ENCODE data around the gene KIDINS220.
A peak's percentile ranks its signal among the peaks of the same experiment; 100 is the strongest.

Gene KIDINS220

DNA sequence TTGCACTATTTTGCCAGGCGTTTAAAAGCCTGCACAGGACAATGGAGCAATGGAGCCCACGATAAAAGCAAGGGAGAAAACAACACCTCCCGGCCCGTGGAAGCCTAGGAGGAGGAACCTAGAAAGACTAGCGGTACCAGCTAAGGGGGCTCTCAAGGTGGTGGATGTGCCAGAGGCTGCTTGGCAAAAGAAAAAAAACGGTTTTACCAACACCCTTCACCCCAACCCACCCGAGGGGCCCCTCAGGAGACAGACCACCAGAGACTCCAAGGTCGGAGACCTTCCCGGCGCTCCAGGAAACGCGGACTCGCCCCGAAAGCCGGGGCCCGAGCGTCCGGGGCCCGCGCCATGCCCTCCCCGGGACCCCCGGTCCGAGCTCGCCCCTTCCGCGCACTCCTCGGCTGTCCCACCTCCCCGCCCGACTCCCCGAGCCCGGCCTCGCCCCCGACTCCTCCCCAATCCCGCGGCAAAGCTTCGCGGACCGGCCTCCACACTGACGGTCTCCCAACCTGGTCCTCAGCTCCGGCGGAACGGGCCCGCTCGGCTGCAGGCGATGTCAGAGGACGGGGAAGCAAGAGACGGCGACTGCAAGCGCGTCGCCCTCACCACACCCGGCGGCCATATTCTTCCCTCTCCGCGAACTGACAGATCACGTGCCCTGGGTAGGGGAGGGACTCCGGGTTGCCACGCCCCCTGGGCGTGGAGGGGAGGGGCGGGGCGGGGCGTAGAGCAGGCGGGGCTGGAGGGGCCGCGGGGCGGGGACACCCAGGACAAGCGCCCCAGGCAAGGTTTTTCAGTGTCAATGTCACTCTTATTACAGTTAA lies at the start of gene KIDINS220:
KIDINS220 (minus strand) TSS at position 643 of the 824 bp plus-strand sequence. CDS start 10,520 bp downstream, outside the sequence.
- FAIRE-seq = no peak

DNA sequence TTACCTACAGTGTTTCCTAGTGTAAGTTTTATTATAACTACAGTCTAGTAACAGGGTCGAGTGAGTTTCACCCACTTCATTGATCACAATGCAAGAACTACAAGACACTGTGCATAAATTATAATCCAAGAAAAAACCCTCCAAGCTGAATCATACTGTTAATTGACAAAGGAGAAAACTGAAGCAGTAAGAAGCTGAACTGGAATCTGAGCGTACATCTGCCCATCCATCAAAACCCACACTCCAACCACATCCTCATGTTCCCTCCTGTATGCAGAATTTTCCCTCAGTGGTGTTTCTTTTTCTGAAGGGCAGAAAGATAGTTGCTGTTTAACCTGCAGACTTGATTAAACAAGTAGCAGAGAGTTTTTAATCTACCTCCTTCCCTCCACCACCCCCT lies 49.5 kb upstream of the KIDINS220 start:
- FAIRE-seq = no peak

DNA sequence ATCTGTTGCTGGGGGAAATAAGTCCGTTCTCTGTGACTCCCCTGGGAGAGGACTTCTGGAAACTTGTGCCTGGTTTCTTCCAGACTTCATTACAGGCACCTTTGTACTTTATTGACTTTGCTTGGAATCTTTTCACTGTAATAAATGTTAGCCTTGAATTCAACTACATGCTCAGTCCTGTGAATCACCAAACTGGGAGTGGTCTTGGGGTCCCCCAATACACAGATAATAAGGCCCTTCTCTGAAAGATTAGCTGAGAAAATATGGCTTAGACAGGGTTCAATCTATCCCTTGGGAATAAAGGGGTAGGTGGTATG lies 48.7 kb upstream of the KIDINS220 start:
- no peak for FAIRE-seq

DNA sequence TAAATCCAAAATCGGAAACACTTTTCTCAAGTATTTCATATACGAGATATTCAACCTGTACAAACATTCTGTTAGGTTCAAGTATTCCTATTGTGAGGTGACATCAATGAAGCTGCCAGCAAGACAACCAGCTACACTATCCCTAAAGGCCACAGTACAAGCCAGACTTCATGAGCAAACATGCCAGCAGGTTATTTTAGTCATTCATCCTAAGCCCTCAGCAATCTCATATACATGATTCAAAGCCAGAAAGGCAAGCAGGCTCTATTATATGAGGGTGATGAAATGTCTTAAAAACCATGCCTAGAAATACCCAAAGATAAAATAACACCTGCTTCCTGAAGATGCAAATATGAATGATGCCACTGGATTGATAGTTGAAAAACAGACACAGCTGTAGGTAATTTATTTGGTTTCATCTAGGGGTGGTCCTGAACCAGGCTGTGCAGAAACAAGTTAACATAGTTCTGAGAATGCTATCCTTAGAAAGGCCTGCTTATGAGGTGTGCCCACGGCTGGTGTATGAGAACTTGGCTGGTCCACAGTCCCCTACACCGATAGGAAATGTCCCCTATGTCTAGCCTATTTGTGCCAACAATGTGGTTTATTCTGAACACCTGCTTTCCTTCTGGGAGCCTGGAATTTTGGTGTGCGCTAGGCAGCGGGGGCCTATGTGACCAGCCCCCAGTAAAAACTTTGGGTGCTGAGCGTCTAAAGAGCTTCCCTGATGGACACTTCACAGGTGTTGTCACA lies 48.2 kb upstream of the KIDINS220 start:
- no peak for FAIRE-seq

DNA sequence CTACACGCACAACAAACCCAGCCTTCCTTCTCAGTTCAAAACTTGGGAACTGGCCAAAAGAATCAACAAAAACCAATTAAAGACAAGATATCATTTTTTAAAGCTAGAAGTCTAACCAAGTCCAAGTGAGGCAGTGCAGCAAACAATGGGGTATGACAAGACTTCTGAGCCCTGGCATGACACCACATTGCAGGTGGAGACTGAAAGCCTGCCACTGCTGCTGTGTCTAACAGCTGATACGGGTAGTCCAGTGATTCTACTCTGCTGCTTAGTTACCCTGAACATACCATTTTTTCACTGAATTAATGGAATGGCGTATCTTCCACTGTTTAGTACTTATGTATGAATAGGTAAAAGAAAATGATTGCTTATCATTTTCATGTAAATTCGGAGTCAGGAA lies 47.4 kb upstream of the KIDINS220 start:
- no peak for FAIRE-seq

DNA sequence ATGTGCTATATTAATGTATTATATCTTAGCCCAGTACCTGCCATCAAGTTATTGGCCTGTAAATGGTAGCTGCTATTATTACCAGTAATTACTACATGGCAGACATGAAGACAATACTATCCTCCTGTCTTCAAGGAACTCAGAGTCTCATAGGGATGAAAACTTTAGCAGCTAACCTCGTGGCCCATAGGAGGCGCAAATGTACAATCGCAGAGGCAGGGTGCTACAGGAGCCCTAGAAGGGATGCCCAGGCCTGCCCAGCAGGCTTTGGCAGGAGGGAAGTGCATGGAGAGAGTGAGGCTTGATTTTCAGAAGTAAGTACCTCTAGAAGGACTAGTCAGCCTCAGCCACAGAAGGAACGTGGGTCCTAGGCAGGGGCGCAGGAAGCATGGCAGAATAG lies 44.7 kb upstream of the KIDINS220 start:
- peak; percentile 75 for FAIRE-seq

DNA sequence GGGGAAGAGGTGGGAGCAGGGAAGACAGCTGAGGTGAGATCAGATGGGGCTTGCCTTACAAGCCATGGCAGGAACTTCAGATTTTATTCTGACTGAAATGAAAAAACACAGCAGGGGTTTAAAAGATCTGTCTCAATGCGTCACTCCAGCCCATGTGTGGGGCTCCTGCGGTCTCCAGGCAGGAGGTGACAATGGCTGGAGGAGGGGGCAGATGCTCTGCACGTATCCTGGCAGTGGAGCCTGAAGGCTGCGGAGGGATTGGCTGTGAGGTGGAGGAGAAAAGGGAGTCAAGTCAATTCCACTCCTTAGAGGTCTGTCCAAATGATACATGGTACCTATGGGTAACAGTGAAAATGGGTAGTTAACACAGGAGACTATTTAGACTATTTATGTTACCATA lies 40.5 kb upstream of the KIDINS220 start:
- no peak for FAIRE-seq

DNA sequence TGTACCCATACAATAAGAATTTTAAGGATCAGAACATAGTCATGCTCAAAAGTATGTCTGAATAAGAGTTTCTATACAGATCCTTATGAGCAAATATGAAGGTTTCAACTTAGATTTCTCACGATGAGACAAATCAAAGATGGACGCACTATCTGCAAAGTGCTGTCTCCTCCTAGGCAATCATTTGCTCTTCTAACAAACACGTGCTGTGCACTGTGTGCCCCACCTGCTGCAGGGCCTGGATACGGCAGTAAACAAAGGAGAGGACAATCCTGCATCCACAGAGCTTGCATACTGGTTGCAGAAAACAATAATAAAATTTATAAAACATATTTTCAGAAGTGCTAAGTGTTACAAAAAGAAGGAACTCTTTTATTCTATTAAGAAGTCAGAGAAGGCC lies 39.9 kb upstream of the KIDINS220 start:
- no peak for FAIRE-seq

DNA sequence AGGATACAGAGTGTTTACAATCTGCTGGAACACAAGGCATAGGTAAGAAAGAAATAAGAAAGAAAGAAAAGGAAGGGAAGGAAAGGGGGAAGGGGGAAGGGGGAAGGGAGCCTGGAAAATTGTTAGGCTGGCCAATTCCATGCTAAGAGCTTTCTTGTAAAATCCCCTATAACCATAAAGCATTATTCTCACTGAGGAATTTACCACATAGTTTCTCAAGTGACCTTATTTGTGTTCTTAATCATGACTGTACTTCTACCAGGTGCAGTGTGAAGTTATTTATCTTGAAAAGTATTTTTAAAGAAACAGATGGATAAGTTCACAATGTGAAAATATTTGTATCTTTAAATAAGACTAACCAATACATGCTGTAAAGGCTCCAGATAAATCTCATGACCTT lies 39.2 kb upstream of the KIDINS220 start:
- no peak for FAIRE-seq

DNA sequence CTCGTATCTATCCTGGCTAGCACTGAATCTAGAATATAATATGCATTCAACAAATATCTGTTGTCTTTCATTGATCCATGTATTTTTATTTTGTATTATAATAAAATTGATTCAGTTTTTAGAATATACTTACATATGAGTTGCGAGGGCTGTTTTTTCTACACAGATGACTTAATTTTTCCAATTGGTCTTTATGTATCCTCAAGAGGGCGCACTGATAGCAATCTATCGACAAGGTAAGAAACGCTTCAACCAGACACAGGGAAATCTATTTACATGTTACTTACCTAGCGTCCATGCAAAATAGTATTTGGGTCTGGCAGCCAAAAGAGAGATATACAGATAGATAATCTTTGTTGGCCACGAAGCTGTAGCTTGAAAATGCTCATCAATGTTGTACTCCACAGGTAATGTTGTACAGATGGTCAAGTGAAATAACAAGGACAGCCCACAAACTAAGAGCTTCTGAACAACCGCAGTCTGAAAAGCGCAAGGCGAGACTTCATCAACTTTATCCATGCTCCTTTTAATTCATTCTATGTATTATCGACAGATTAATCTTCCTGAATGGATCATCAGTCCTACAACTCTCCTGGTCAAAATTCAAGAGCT lies 35.5 kb upstream of the KIDINS220 start:
- FAIRE-seq = peak; percentile 93

DNA sequence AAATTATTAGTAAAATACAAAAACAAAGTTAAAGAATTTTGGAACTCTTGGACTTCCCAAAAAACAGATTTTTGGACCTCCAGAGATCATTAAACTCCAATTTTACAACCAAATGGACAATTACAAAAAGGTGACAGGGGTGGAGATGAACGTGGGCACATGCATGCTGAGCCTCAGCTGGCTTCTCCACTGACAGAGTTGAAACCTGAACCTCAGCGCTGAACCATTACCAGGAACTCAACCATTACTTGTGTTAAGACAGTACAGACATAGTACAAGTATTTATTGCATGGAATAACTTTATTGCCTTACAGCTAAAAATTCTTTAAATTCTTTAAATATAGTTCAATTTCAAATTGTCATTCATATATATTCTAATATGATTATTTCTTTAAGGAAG lies 33.0 kb upstream of the KIDINS220 start:
- no peak for FAIRE-seq

DNA sequence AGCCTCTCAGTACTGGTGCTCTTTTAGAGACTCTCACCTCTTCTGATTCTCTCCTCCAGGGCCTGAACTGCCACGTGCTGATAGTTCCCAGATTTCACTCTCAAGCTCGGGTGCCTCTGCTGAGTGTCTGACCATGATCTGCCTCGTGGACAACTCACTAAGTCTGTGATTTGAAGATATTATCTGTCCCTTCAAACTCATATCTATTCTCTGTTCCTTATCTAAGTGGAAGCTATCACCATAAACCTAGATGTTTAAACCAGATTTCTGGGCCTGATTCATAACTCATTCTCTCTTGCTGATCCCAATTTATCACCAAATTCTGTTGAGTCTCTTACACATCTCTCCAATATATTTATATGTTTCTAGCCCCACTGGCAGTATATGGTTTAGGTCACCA lies 29.9 kb upstream of the KIDINS220 start:
- no peak for FAIRE-seq

DNA sequence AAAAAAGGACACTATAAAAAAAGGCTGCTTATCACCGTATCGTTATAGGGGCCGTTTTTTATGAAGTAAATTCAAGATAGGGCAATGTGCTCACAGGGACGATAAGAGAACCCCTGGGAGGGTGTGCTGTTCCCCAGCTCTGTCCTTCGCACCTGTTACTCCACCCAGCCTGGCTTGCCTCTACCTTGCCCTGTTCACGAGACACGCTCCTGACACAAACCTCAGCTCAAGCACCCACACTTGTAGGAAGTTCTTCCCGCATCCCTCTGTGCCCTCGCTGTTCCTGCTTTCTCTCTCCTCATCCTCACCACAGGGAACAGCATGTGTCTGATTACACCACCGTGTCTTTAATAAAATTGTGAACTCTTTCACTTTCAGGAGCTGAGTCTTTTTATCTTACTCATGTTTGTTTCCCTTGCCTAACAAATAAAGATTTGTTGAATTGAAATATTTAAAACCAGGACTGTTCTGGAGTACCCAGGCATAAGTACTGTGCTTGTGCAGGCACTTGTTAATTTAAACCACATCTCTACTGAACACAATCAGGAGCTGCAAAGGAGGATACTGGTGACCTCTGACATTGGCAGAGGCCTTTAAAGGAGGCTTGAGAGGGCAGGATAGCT lies 26.0 kb upstream of the KIDINS220 start:
- FAIRE-seq = no peak

DNA sequence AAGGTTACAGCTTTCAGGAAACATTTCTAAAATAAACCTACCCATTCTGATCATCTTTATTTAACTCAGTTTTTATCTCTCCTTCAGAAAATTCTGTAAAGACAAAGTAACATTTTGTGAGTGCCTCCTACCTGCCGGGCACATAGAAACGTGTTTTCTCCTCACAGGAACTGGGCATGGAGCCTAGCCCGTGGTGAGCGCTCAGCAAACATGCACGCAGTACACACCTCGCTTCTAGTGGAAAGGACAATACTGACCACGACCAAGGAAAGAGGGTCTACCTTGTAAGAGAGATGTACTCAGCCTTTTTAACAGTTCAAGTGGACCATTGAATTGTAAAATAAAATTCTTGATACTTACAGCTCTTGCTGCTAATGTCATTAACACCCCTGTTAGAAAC lies 24.8 kb upstream of the KIDINS220 start:
- FAIRE-seq = no peak

DNA sequence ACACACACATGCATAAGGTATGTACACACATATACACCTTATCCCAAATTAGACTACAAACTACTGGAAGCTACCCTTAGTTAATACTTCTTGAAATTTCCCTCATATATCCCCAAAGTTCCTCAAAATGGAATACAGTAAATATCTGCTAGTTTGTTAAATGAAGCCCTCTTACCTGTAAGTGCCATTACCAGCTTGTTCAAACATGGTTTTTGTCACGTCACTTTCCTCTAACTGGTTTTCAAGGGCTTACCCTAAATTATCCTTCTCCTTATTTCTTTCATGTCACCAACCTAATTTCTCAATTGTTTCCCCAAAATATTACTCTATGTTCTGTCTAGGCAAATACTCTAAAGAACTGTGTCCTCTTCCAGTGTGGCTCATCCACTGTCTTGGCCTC lies 24.4 kb upstream of the KIDINS220 start:
- FAIRE-seq = no peak

DNA sequence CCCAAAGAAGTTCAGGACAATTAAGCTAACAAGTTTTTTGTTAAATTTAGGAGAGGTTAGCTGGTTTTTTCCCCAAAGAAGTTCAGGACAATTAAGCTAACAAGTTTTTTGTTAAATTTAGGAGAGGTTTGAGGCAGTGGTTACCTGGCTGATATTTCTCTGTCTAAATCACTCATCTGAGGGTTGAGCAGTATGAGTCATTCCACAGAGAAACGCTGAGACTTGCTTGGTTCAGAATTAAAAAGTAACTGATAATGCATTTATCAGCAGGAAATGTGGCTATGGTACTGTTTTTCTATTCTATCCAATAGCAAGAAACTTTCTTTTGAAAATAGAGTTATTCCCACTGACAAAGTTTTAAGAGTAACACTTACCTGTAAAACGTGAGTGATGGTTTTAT lies 22.8 kb upstream of the KIDINS220 start:
- FAIRE-seq = no peak

DNA sequence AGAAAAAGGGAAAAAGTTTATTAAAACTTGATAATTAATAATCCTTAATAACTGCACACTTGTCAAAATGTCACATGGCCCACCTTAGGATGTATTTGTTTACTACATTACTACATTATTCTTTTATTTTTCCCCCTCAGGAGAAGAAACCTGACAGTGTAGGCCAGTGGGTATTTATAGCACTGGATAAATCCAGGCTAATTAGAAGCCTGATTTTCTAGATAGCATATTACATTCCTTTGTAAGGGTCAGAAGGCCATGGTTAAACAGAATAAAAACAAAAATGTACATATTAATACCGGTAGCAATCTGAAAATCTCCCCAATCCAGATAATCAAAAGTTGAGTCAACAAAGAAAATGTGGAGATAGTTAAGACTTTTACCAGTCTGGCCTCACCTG lies 21.5 kb upstream of the KIDINS220 start:
- FAIRE-seq = no peak

DNA sequence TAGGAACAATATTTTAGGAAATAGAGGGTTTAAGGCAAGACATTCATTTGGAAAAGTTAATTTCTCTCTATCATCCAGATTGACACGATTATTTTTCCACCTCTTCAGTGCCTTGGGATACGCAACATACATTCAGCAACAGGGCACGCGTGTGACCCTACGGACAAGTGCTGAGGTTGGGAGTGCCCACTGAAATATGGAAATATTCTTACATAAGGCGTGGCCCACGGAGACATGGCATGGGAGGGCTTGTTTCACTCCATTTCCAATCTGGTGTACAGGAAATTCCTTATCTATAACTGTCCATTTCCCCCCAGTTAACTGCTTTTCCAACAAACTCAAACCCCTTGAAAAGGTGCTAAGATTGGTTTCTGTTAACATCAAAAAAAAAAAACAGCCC lies 20.9 kb upstream of the KIDINS220 start:
- FAIRE-seq = no peak

DNA sequence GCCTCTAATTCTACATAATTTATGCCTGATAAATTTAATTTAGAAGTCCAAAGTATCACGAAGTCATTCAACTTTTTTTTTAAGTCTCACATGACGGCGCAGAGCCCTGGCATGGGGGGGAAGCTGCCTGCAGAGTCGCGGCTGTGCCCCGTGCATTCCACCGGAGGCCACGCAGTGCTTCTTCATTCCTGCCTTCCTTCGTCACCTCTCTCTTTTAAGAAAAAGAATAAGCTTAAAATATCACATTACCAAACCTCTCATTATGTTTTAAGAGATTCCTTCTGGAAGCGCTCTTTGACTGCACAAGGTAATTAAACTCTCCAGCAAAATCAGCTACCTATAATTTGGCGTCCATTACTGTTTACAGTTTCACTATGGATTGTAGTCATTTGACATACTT lies 20.3 kb upstream of the KIDINS220 start:
- no peak for FAIRE-seq

DNA sequence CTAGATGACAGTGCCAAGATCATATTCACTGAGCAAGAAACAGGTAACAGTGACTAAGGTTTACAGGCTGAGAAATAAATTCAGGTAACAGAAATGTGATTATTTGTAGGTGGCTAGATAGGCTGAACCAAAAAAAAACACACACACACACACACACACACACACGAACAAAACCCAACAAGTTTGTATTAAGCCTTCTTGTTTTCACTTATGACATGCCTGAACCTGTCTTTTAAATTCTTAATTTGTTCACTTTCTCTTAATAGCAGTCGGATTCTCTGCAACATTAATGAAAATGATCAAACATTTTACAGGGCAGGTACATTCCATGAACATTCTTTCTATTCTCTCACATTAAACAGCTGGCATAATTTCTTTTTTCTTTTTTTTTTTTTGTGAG lies 18.8 kb upstream of the KIDINS220 start:
- no peak for FAIRE-seq

DNA sequence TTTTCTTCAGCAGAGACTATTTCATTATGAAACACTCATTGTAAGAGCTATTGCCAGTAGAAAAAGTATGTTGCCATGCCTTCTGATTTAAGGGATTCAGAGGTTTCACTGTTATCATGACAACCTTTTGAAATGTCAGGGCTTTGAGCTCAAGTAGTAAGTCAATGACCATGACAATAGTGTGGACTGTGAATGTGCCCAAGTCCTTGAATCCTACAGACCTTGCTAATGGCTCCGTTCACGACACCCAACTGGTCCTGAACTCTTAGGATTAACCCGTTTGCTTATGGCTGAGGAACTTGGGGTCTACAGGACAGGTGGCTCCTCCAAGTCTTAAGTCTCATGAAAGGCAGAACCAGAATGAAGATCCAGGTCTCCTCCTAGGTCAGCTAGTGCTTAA lies 17.6 kb upstream of the KIDINS220 start:
- no peak for FAIRE-seq

DNA sequence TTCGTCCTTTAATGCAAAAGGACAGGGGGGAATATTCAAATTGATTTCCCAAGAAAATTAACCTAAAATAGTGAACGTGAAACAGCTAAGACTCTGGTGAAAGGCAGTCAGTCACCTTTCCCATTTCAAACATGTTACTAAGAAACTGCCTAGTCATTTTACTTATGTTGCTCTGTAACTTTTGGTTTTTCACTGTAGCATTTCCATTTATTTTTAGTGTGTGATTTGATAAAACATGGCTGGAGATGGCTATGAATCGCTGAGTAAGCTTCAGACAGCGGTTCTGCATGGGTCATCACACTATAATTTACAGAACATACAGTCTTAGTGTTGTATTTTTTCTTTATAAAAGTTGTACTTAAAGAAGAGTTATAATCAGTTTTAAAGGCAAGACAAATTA lies 16.0 kb upstream of the KIDINS220 start:
- FAIRE-seq = no peak

DNA sequence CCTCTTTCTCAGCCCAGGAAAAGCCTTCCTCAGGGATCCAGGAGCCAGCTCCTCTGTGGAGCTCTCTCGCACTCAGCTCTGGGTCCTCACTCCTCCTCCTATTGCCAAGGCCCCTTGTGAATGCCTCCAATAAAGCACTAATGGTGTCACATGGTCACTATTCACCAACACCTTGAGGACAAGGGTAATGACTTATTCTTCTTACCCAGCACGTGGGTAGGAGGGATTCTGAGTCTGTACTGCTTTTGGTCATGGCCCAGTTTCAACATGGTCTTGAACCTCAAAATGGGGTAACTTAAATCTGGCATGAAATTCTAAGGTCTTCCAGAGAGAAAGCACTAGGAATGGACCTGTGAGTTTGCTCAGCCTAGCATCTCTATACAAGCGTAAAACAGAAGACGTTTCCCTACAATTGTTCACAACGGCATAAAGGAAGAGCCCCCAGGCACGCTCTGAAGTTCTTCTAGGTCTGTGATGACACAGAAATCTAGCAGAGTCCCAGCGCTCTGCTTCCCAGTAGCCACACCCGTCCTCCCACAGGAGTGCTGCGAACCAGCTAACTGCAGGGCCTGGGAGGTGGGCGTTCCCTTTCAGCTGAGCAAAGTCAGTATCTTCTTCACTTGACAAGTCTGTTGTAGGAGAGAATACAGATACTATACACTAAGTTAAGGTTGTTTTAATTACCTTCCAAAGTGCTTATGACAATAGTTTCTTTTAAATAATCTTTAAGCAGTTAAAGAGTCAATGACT lies 14.6 kb upstream of the KIDINS220 start:
- FAIRE-seq = no peak

Data from TTC549 (cell line).